Heart right ventricle (tissue), 16 donors: ENCODE results near the gene HAND1. TPM values are rescaled to one million over a fixed set of nuclear protein-coding genes. Genes with fewer than 3 reads are reported as not detected.

Source experiments
- ATAC-seq, 8 donors: fragments of 200-7000 bp; cut with Tn5 transposase; one replicate each; pipeline ENCODE4 v1.9.1; 2020; ENCODE audit warnings: mild to moderate bottlenecking in 8 of 8, moderate library complexity in 8 of 8, moderate number of reproducible peaks in 1 of 8
- DNase-seq, 2 donors: peaks; one replicate each; pipeline ENCODE4 v3.0.0-alpha.2; 2020
- H3K27ac ChIP-seq, 10 donors: fragments of 200-600 bp; sonication (generic) in 2 of 10; one replicate each; pipeline versions ENCODE4 v1.5.0 to v1.8.0; 2020 to 2022; ENCODE audit warnings: mild to moderate bottlenecking in 3 of 10
- H3K27me3 ChIP-seq, 7 donors: fragments of 200-600 bp; one replicate each; pipeline ENCODE4 v1.8.0; 2021 to 2022; ENCODE audit warnings: mild to moderate bottlenecking in 2 of 7
- H3K36me3 ChIP-seq, 9 donors: fragments of 200-600 bp; sonication (generic) in 1 of 9; one replicate each; pipeline versions ENCODE4 v1.5.0 to v1.8.0; 2020 to 2022; ENCODE audit warnings: mild to moderate bottlenecking in 2 of 9
- H3K4me1 ChIP-seq, 9 donors: fragments of 200-600 bp; sonication (generic) in 1 of 9; one replicate each; pipeline versions ENCODE4 v1.5.0 to v1.8.0; 2020 to 2022; ENCODE audit warnings: mild to moderate bottlenecking in 4 of 9
- H3K4me3 ChIP-seq, 10 donors: fragments of 200-600 bp; sonication (generic) in 2 of 10; one replicate each; pipeline versions ENCODE4 v1.5.0 to v1.8.0; 2020 to 2022; ENCODE audit warnings: mild to moderate bottlenecking in 7 of 10, moderate library complexity in 2 of 10
- H3K9me3 ChIP-seq, 11 donors: fragments of 200-600 bp in 10 of 11; sonication (generic) in 2 of 11; one replicate each; pipeline versions ENCODE4 v1.5.0 to v1.8.0; 2013 to 2022; ENCODE audit warnings: mild to moderate bottlenecking in 2 of 11, control low read depth in 1 of 11, moderate library complexity in 1 of 11
- WGBS, 2 donors: extraction: QIAGEN DNeasy Blood & Tissue Kit; methylation state at CpG; one replicate each; pipeline ENCODE4 v1.1.7; 2013; ENCODE audit warnings: inconsistent platforms in 1 of 2; 5-methylcytosine and 5-hydroxymethylcytosine counted together
- intact Hi-C, 10 donors: fragments of 100-400 bp; cut with DNase I; formaldehyde crosslinking; loops; one replicate each; pipeline versions ENCODE4 v1.11.1 to v1.14.2; 2022
- polyA plus RNA-seq, 2 donors: library from polyadenylated mRNA; stranded (reverse); fragments of 200-250 nt; gene quantifications; one replicate each; pipeline ENCODE4 v1.2.3, GENCODE V29; 2013
- total RNA-seq, 10 donors: library from RNA; stranded (reverse); fragmentation: NEBNext Ultra II Directional in 3 of 10; extraction: Animal tissue kit (Norgen Biotek cat#: 25700) in 3 of 10; gene quantifications; one replicate each; pipeline versions ENCODE4 v1.2.1 to v1.2.4, GENCODE V29; 2021 to 2023
- TF ChIP-seq, protein P1 (sequence below), 9 donors: fragments of 200-600 bp; sonication (generic) in 2 of 9; IDR thresholded peaks; one replicate each; pipeline versions ENCODE4 v1.5.0 to v1.8.0; 2021 to 2022; ENCODE audit warnings: antibody characterized with exemption in 9 of 9, mild to moderate bottlenecking in 5 of 9, moderate library complexity in 1 of 9
- donor health status: Arrhythmogenic right ventricular cardiomyopathy.
- donor health status: ischemic (EF 13 %, LVEDD 7.1; RV severe dilation, severe dysfunction).
- donor health status: healthy with polysubstance abuse.
- donor health status: DM: no; HTN: yes; CAD: no.
- donor health status: DM: no; HTN: no; CAD: no.
- donor health status: ischemic (EF 25% LVEDD 6.9; RV normal size, moderate dysfunction).
- donor health status: ischemic (EF 25% LVEDD 5.7; RV mildly dilated, moderate dysfunction).
- donor health status: healthy.
- donor health status: DM: yes; HTN: yes; CAD: no.
- donor health status: Ischemic cardiomyopathy.
- donor health status: ischemic (EF 35%, LVEDD 5.7; RV mildly dilated, moderate dysfunction).
- donor health status: nonischemic (EF 11% LVEDD 7.7; RV severe dilation, severe dysfunction).
- donor health status: DM: yes; HTN: yes; CAD: no.
- donor health status: PGD.
- donor health status: ischemic (EF 29% LVEDD 5.4; RV normal size, mild dysfunction).
- donor health status: nonischemic (EF 23%, LVEDD 6.1; RV moderate dilation, normal function).

Gene HAND1
- total and polyA plus RNA-seq, 12 donors = 16.8 to 33.0 (median 24.6) TPM

DNA sequence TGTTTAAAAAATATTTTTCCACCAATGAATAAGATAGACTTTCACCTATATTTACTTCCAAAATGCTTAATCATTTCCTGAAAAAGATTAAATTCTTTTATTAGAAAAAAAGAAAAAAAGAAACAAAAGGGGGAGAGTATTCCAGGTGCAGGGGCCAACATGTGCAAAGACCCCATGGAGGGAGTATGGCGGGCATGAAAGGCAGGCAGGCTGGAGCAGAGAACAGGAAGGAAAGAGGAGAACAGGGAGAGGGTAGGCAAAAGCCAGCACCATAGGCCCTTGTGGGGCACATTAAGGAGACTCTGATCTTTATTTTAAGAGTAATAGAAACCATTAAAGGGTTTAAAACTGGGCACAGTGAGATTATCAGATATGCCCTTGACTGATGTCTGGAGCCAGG is 48.7 kb downstream of the HAND1 start:
- Histone ChIP-seq H3K4me3 (no peak overlapping the region), H3K4me1 (no peaks in the 10 kb centered on the region), H3K9me3 (no peaks in the 10 kb centered on the region), H3K27ac (no peak overlapping the region), H3K36me3 (peaks cover 0 to 16% (median 0%) of the 10 kb centered on the region in 9 donors), H3K27me3 (no peaks in the 10 kb centered on the region)
- intact Hi-C loops = no loop called here
- TF ChIP-seq, protein P1, sequence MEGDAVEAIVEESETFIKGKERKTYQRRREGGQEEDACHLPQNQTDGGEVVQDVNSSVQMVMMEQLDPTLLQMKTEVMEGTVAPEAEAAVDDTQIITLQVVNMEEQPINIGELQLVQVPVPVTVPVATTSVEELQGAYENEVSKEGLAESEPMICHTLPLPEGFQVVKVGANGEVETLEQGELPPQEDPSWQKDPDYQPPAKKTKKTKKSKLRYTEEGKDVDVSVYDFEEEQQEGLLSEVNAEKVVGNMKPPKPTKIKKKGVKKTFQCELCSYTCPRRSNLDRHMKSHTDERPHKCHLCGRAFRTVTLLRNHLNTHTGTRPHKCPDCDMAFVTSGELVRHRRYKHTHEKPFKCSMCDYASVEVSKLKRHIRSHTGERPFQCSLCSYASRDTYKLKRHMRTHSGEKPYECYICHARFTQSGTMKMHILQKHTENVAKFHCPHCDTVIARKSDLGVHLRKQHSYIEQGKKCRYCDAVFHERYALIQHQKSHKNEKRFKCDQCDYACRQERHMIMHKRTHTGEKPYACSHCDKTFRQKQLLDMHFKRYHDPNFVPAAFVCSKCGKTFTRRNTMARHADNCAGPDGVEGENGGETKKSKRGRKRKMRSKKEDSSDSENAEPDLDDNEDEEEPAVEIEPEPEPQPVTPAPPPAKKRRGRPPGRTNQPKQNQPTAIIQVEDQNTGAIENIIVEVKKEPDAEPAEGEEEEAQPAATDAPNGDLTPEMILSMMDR (IDR thresholded peaks at IDR 0.05) = no peak
- ATAC-seq (no peak), DNase-seq (no peak)
- 98 to 100% methylated on average over 1 of the region's 1 CpG for WGBS, 2 donors

DNA sequence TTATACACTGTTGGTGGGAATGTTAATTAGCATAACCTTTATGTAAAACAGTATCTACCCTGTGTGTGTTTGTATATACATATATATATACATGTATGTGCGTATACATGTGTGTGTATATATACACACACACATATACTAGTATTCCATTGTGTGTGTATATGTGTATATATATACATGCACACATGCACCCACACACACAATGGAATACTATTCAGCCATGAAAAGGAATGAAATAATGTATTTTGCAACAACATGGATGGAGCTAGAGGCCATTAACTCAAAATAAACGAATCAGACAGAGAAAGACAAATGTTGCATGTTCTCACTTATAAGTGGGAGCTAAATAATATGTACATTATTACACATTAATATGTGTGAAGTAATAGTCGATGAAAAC is 49.8 kb downstream of the HAND1 start:
- 97 to 98% methylated on average over 3 of the region's 3 CpGs for WGBS, 2 donors
- Histone ChIP-seq H3K27me3 (no peaks in the 10 kb centered on the region), H3K4me1 (no peaks in the 10 kb centered on the region), H3K9me3 (peaks cover 0 to 5% (median 0%) of the 10 kb centered on the region in 11 donors), H3K36me3 (peaks cover 0 to 7% (median 0%) of the 10 kb centered on the region in 9 donors), H3K4me3 (no peak overlapping the region), H3K27ac (no peak overlapping the region)
- DNase-seq = no peak
- TF ChIP-seq, protein P1 (IDR thresholded peaks at IDR 0.05) = no peak
- intact Hi-C loops = no loop called here
- ATAC-seq = no peak

Other genes starting within 250 kb of the HAND1 start
- gene SAP30L, start 32.2 kb downstream of the HAND1 start, total RNA-seq = 10 to 100 TPM; 25.9 to 38.3 (median 33.8) TPM
- 10 to 100 TPM; 14.4 to 36.4 TPM for gene SAP30L, start 32.2 kb downstream of the HAND1 start, polyA plus RNA-seq